ENCODE measurements around the gene TACC2.

Gene TACC2

GRCh38 chr10:122303271-122304053 lies 314.5 kb downstream of the TACC2 start:
- DNase-seq: no peak
